Measurements from ENCODE around the gene ZNG1A. TPM values are rescaled to one million over a fixed set of nuclear protein-coding genes. Genes with fewer than 3 reads are reported as not detected.

The ZNG1A gene
- 12.1 and 50.9 TPM in 2 replicates for total RNA-seq

DNA sequence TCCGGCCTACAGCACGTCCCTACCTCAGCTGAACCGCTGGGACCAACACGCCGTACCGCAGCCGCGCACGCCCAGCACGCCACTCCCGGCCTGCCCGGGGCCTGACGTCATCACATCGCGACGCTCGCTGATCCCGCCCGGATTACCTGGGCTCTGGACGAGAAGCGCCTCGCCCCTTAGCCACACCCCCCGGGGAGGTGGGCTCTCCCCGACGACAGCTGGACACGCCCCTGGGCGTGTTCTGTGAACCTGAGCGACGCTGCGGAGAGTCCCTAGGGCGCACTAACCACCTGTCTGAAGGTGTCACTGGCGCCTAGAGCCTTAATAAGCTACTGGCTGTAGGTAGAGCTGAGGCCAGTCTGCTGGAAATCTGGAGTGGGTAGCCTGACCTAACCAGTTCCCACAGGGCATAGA lies at the start of gene ZNG1A:
Gene ZNG1A, minus strand, starts transcription at position 87 of the 414 bp plus-strand sequence. CDS start 87 bp downstream, outside the sequence.

GRCh38 chr9:214648-215493 lies 36.0 kb upstream of the ZNG1A start, which contains the start of gene DOCK8:
Gene DOCK8, plus strand, starts transcription at chr9:214865. Its CDS starts 112 bp downstream, at chr9:214977.

DNA sequence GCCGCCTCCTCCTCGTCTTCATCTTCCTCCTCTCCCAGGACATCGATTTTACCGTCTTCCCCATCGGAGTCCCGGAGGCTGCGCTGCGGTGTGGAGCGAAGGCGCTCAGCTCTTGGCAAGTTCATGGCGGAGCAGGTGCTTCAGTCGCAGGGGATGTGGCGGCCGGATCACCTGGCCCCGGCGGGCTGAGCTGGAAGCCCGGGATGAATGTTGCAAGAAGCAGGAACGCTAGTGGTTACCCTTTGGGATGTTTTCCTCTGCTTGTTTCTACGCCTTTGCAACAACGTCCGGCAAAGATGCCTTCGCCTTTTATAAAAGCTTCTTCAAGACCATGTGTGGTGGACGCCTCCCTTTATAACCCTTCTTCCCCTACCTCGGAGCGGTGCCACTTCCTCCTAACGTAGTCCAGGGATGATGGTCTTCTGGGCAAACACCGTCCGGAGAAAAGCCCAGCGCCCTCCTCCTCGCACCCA lies 60.8 kb downstream of the ZNG1A start, which contains the start of gene FOXD4:
Gene FOXD4, minus strand, starts transcription at position 423 of the 473 bp plus-strand sequence. Its CDS starts 298 bp downstream, at position 125.

Other genes with a start within 250 kb of the ZNG1A start
- gene WASHC1, start 149.6 kb downstream of the ZNG1A start, total RNA-seq = 5.4 and 10.3 TPM in 2 replicates
- 0.17 TPM in 1 of 2 replicates, not detected in the other for gene FOXD4, start 60.6 kb downstream of the ZNG1A start, total RNA-seq
- 0.44 and 0.66 TPM in 2 replicates for gene DOCK8, start 35.8 kb upstream of the ZNG1A start, total RNA-seq

Data from smooth muscle cell of trachea (primary cell).